ENCODE measurements around the gene DNAJB6.

Gene DNAJB6

GRCh38 chr7:157347217-157347904, 10.6 kb downstream of the DNAJB6 start:
- TF ChIP-seq, protein P1, sequence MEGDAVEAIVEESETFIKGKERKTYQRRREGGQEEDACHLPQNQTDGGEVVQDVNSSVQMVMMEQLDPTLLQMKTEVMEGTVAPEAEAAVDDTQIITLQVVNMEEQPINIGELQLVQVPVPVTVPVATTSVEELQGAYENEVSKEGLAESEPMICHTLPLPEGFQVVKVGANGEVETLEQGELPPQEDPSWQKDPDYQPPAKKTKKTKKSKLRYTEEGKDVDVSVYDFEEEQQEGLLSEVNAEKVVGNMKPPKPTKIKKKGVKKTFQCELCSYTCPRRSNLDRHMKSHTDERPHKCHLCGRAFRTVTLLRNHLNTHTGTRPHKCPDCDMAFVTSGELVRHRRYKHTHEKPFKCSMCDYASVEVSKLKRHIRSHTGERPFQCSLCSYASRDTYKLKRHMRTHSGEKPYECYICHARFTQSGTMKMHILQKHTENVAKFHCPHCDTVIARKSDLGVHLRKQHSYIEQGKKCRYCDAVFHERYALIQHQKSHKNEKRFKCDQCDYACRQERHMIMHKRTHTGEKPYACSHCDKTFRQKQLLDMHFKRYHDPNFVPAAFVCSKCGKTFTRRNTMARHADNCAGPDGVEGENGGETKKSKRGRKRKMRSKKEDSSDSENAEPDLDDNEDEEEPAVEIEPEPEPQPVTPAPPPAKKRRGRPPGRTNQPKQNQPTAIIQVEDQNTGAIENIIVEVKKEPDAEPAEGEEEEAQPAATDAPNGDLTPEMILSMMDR (IDR thresholded peaks at IDR 0.05): no peak
- no peak for TF ChIP-seq ZFX (IDR thresholded peaks at IDR 0.05; ENCODE audit: borderline replicate concordance)
- H3K27ac ChIP-seq: no peak overlapping the region

- H3K27ac ChIP-seq: no peak overlapping the region
These were observed 11.7 kb downstream of the DNAJB6 start for GRCh38 chr7:157348548-157348947.

GRCh38 chr7:157352516-157352915, 15.7 kb downstream of the DNAJB6 start:
- H3K27ac ChIP-seq: no peak overlapping the region
- no peak for TF ChIP-seq ZFX (IDR thresholded peaks at IDR 0.05; ENCODE audit: borderline replicate concordance)

More at GRCh38 chr7:157348548-157348947, 11.7 kb downstream of the DNAJB6 start:
- no peak for TF ChIP-seq ZFX (IDR thresholded peaks at IDR 0.05; ENCODE audit: borderline replicate concordance)
- TF ChIP-seq, protein P1 (IDR thresholded peaks at IDR 0.05): no peak

- no peak overlapping the region for H3K27ac ChIP-seq
- TF ChIP-seq ZFX (IDR thresholded peaks at IDR 0.05; ENCODE audit: borderline replicate concordance): no peak
- TF ChIP-seq, protein P1 (IDR thresholded peaks at IDR 0.05): no peak
These were observed 19.1 kb downstream of the DNAJB6 start for GRCh38 chr7:157355784-157356511.

- TF ChIP-seq, protein P1 (IDR thresholded peaks at IDR 0.05): no peak
- TF ChIP-seq ZFX (IDR thresholded peaks at IDR 0.05; ENCODE audit: borderline replicate concordance): no peak
- H3K27ac ChIP-seq: no peak overlapping the region
These were observed 20.6 kb downstream of the DNAJB6 start for GRCh38 chr7:157357129-157358040.

DNA sequence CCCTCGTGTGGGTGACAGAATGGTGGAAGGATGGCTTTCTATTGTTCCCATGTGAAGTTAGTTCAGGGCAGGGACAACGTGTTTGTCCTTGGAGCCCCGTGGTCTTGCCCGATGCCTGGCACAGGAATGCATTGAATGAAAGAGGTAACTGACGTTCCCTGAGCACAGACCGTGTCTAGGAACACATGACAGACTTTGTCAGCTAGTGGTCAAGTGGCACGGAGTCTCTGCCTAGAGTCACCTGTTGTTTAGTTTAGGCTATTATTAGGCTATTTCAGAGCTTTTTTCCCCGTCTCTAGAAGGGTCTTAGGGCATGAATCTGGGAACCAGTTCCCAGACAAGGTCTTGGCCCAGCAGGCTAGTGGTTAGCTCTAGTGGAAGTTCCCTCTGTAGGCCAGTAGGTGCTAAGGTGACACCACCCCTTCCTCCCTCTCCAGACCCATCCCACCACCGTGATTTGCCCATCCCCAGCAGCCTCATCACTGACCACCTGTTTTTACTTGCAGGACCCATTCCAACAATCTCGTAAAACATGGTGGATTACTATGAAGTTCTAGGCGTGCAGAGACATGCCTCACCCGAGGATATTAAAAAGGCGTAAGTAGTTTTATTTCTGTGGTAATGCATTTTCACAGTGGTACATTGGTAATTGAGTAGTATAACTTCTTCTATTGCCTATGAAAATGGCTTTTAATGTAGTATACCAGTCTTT, 21.4 kb downstream of the DNAJB6 start:
- H3K27ac ChIP-seq: no peak overlapping the region
- TF ChIP-seq ZFX (IDR thresholded peaks at IDR 0.05; ENCODE audit: borderline replicate concordance): no peak
- TF ChIP-seq, protein P1 (IDR thresholded peaks at IDR 0.05): no peak

GRCh38 chr7:157358753-157359096, 21.9 kb downstream of the DNAJB6 start:
- no peak for TF ChIP-seq ZFX (IDR thresholded peaks at IDR 0.05; ENCODE audit: borderline replicate concordance)
- TF ChIP-seq, protein P1 (IDR thresholded peaks at IDR 0.05): no peak
- no peak overlapping the region for H3K27ac ChIP-seq

Measured in 22Rv1 (cell line).